GM19438 (cell line): ENCODE results near the gene ANAPC4.

Source experiments
- ATAC-seq: cut with Tn5 transposase; IDR thresholded peaks from one replicate; pipeline ENCODE4 v1.9.1; 2021; ENCODE audit warnings: low read depth; ENCODE audit not compliant: unreplicated experiment

Gene ANAPC4

DNA sequence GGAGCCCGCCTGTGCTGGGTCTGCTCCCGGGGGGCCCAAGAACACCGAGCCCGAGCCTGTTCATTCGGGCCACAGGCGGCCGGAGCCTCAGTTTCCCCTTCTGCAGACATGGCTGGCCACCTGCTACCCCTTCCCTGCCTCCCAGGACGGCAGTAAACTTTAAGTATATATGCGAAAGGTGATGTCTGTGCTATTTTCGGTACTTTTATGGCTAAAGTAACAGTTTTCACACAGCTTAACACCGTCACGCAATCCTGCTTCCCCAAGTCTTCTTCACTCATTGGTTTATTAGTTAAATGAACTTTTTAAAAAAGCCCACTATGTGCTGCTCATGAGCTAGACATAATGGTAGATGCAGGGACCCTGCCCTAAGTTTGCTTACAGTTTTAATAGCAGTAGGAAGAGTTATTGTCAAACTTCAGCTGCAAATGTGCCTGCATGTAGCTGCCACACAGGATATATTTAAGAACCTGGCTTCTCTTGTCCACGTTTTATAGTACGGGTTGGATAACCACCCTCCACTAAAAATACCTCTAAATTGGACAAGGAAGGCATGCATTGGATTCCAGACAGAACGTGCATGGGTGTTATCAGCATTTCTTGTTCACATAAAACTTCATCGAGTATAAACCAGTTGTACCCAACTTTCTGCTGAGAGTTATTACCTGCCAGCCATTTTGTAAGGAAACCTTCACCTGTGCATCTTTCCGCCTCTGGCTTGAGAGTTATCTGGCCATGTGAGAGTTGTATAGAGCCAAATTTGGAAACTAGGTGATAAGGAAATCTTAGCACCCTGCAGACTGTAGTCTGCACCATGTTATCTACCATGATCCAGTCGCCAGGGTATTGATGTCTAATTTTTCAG, 741 bp downstream of the ANAPC4 start:
- peak; percentile 3 for ATAC-seq

DNA sequence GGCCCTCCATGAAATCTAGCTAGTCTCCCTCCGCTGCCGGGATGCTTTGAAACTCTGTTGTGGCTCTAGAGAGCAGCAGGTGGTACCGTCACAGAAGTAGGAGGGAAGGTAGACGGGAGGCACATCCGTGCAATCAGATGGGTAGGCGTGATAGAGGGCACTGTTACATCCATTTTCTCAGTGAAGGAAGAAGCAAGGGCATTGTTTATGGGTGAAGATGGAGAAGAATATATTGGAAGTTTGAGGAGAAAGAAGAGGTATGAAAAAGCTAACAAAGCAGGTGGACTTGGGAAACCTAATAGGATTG, 1.3 kb downstream of the ANAPC4 start:
- ATAC-seq, result no peak

- no peak for ATAC-seq
Observed at GRCh38 chr4:25379591-25379990, 2.5 kb downstream of the ANAPC4 start.

DNA sequence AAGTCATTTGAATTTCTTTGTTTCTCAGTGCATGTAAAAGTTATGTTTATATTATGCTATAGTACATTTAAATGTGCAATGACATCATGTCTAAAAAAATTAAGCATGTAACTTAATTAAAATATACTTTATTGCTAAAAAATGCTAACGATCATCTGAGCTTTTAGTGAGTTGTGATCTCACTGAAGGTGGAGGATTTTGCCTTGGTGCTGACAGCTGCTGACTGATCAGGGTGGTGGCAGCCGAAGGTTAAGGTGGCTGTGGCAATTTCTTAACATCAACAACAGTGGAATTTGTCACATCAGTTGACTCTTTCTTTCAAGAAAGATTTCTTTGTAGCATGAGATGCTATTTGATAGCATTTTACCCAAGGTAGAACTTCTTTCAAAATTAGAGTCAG, 6.6 kb downstream of the ANAPC4 start:
- no peak for ATAC-seq

DNA sequence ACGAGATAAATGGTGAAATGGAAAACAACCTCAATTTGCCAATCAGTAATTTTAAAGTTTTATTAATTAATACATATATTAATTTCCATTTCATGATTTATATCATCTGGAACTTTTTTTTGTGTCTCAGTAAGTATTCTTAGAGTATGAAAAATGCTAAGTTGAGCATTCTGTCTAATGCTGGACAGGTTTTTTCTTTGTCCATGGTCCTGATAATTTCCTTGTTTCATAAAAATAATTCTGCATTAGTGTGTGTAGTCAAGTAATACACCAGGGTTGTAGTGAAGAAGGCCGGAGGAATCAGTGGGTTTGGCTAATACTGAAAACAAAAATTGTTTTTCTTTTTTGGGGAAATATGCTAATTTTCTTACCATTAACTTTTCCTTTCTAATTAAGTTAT, 9.9 kb downstream of the ANAPC4 start:
- ATAC-seq, result no peak

DNA sequence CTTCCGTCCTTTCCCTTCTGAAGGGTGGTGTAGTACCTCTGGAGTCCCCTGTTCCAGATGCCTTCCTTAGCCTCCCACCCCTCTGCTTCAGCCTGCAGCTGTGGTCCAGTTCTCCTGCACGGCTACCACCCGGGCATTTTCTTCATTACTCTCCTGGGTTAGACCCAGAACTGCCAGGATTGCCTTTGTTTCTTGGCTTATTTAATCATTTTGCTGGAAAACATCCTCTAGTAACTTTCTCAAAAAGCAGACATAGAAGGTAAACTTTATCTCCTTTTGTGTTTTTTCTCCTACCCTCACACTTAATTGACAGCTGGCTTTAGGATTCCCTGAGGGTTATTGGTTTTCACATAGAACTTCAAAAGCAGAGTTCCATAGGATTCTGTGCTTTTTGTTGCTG, 20.2 kb downstream of the ANAPC4 start:
- ATAC-seq, result no peak

DNA sequence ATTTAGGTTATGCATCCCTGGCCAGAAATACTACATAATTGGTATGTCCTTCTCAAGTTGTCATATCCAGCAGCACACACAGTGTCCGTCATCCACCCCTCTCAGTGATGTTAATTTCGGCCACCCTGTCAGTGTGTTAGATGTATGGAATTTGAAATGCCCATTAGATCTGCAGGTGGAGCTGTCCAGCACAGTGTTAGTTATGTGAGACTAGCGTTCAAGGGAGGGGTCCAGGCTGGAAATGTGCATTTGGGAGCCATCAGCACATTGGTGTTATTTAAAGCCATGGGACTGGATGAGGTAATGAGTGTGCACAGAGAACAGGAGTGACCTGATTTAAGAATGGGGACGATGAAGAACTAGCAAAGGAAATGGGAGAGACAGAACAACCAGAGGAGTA, 22.4 kb downstream of the ANAPC4 start:
- no peak for ATAC-seq

- ATAC-seq, result no peak
Observed at GRCh38 chr4:25401066-25401465, 24.0 kb downstream of the ANAPC4 start.

GRCh38 chr4:25402521-25402920, 25.5 kb downstream of the ANAPC4 start:
- no peak for ATAC-seq

DNA sequence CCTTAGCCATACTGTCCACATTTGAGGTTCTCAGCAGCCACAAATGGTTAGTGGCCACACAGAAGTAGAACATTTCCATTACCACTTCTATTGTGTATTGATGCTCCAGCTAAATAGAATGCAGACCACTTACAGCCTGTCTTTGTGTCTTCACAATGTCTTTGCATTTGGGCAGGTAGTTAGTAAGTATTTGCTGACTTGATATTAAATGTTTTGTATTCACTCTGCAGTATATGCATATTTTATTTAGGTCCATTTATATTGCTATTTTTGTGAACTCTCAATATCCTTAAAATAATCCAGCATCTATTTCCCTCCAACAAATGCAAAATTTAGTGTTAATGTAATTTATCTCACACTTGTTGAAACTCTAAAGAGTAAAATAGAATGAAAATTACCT, 26.6 kb downstream of the ANAPC4 start:
- no peak for ATAC-seq

DNA sequence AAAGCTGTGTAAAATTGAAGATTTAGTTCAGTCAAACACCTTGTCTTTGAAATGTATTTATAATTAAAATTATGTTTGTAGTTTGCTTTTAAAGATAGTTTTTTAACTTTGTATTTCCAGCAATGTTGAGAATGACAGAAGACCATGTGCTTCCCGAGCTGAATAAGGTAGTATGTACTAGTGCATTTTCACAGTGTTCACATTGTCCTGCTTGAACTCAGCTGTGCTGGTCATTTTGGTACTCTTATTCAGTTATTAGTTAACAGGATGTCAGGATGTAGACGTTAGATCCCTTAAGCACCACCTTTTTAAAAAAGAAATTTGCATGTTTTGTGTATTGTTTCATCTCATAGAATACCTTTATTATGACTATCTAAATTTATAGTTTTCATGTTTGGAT, 28.4 kb downstream of the ANAPC4 start:
- ATAC-seq, result no peak

DNA sequence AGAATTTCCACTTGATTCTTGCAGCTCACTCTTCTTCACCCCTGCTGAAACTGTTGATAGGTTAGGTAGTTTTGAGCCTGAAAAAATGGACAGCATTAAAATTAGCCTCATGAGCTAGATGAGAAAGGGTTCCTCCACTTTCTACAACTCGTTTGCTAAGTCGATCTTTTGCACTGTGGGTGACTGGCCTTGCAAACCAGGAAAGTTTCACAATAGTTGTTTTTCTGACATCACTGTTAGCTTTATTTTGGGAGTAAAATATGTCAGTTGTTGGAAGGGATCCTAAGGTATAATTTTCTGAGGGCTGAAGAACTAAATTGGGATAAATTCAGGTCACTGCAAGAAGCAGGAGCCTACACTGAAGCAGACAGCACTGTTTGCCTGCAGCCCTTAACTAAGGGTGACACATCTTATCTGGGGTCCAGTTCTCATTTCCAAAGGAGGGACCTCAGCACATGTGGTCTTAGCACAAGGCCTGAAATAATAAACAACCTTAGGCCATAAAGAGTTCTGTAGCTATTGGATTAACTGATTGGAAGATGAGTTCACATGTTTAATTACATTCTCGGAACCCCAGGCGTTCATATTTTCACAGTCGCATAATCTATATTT, 29.1 kb downstream of the ANAPC4 start:
- ATAC-seq, result no peak

- no peak for ATAC-seq
Observed at GRCh38 chr4:25410820-25411529, 33.9 kb downstream of the ANAPC4 start.

DNA sequence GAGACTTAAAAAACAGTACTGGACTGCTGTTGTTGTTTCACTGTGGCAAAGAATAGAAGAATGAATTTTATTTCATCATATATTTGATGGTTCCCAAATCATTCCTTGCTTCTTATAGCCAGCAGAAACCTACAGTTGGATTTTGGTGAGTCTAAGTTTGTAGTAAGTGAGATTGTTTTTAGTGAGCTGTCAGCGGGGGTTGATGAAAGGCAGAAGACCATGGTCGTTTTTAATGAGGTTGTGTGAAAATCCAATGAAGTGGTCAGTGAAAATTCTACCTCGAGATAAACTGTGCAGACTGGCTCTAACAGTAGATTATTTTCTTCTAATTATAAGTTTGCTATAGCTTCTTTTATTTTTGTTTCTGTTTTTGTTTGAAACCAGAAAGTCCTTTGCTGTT, 36.2 kb downstream of the ANAPC4 start:
- ATAC-seq, result no peak

GRCh38 chr4:25417014-25417413, 40.0 kb downstream of the ANAPC4 start:
- no peak for ATAC-seq

- no peak for ATAC-seq
Observed at GRCh38 chr4:25420931-25421330, 43.9 kb downstream of the ANAPC4 start.

DNA sequence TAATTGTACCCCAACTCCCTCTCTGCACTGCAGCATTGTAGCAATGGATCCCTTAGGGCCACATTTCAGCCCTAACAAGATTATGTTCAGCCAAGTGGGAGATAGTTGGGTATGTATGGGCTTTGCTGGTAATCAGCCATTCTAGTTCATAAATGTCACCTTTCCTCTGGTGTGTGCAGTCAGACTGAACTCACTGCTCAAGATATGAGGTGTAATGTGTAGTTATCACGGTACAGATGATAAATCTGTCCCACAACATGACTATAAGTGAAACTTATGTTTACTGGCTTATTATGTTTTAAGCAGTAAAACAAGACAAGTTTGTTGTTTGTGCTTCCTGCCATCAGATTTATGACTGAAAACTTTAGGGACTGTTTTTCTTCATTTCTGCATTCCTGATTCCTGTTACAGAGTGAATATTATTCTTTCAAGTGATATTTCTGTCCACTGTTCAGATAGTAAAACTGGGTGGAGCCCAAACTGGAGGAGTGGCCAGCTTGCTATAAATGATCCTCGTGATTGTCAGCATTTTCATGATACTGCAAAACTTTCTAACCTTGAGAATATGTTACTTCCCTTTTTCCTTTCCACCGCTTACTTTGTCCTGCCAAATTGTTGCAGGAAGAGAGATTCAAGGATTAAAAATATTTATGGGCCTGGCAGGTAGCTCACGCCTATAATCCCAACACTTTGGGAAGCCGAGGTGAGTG, 44.9 kb downstream of the ANAPC4 start:
- no peak for ATAC-seq

- no peak for ATAC-seq
Observed at GRCh38 chr4:25423548-25423947, 46.5 kb downstream of the ANAPC4 start.

DNA sequence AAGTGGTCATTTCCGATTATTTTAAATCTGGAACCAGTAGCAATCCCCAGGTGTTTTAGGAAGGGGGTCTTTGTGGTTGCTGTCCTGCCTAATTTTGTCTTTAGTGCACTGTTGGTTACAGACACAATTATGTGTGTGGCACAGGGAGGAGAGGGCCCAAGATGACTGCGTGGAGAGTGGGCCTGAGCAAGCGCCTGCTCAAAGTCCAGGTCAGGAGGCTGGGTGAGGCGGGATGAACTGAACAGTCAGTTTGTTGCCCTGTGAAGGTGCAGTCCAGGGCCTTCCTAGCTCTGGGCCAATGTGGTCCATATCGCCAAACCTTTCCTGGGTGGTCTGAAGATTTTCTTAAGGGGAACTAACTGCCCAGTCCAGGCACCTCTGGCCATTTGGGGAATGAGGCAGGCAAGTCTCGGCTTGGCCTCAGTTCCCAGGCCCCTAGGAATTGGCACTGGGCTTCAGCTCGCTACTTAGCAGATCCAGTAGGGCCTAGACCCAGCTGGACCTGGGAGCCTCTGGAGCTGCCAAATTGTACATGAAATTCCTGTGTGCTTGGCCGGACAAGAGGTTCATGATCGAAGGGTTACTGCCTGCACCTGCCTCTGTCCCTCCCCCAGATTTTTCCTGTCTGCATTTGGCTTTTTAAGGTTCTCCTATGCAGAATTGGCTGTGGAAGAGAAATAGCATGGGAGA, 47.6 kb downstream of the ANAPC4 start:
- ATAC-seq, result no peak

- no peak for ATAC-seq
Observed at GRCh38 chr4:25425361-25425760, 48.3 kb downstream of the ANAPC4 start.

GRCh38 chr4:25427871-25428270, 50.8 kb downstream of the ANAPC4 start:
- no peak for ATAC-seq
